Naive thymus-derived CD8-positive, alpha-beta T cell (primary cell): ENCODE data around the gene MRNIP. TPM values are rescaled to one million over a fixed set of nuclear protein-coding genes. Genes with fewer than 3 reads are reported as not detected.

ENCODE experiments used
- ATAC-seq, 2 donors: fragments of 150-1000 bp; cut with Tn5 transposase in 1 of 2; sonication (Bioruptor Pico), chemical (Tn5 transposase) in 1 of 2; 1 replicate in 1 of 2; 2 replicates in 1 of 2; pipeline ENCODE4 v1.10.0; 2021; ENCODE audit warnings: mild to moderate bottlenecking in 2 of 2, moderate library complexity in 2 of 2
- POLR2A ChIA-PET: fragments of 350-600 bp; sonication (Branson Sonifier 250); formaldehyde crosslinking; loops from one replicate; lab custom pipeline; 2021; ENCODE audit warnings: antibody characterized with exemption; lab: Charles Lee
- DNase-seq, 10 donors: peaks; one replicate each; pipeline versions ENCODE4 v3.0.0 to v3.0.0-alpha.2; 2020 to 2022
- H3K27ac Mint-ChIP-seq, 10 donors: one replicate each; pipeline ENCODE4 v1.8.0; 2020 to 2022; ENCODE audit warnings: mild to moderate bottlenecking in 10 of 10, mixed read lengths in 10 of 10, moderate library complexity in 4 of 10, inconsistent platforms in 1 of 10
- H3K27me3 Mint-ChIP-seq, 5 donors: one replicate each; pipeline ENCODE4 v1.8.0; 2021 to 2022; ENCODE audit warnings: mixed read lengths in 5 of 5
- H3K36me3 Mint-ChIP-seq, 3 donors: one replicate each; pipeline ENCODE4 v1.8.0; 2020 to 2022; ENCODE audit warnings: mixed read lengths in 3 of 3, mild to moderate bottlenecking in 2 of 3, inconsistent platforms in 1 of 3
- H3K4me1 Mint-ChIP-seq, 4 donors: one replicate each; pipeline ENCODE4 v1.8.0; 2021 to 2022; ENCODE audit warnings: mixed read lengths in 4 of 4
- H3K4me3 Mint-ChIP-seq, 10 donors: one replicate each; pipeline ENCODE4 v1.8.0; 2020 to 2022; ENCODE audit warnings: mild to moderate bottlenecking in 10 of 10, mixed read lengths in 10 of 10, moderate library complexity in 6 of 10, inconsistent platforms in 1 of 10
- H3K9me3 Mint-ChIP-seq, 9 donors: one replicate each; pipeline ENCODE4 v1.8.0; 2020 to 2022; ENCODE audit warnings: mixed read lengths in 9 of 9, mild to moderate bottlenecking in 3 of 9, inconsistent platforms in 1 of 9, moderate library complexity in 1 of 9
- polyA plus RNA-seq, 3 donors: library from polyadenylated mRNA; unstranded; fragments of 300-500 nt; fragmentation: Illumina TruSeq; gene quantifications; one replicate each; pipeline ENCODE4 v1.2.3, GENCODE V29; 2021
- total RNA-seq, 8 experiments: library from RNA in 2 of 8; stranded (reverse) in 2 of 8; gene quantifications; one replicate each; pipeline ENCODE4 v1.2.3 and lab custom pipeline; 2021 to 2026

MRNIP gene
- total and polyA plus RNA-seq, 5 experiments from 2014 or later, result 13.6 to 122 (median 18.5) TPM

DNA sequence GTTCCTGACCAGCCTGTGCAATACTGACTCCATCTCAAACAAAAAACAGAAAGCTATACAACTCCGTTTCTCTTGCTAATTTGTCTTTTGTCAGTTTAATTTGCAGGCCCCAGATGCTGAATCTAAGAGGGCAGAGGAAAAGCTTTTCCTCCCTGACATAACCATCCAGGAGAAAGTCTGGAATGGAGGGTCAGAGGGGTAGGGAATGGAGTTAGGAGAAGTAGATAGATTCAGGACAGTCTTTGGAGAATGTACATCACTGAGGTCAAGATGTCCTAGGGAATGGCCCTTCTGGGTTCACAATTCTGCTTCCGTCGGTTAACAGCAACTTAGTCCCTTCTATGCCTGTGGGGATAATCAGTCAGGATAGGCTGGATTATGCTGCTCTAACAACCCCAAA, 44.5 kb downstream of the MRNIP start:
- DNase-seq (no peak), ATAC-seq (no peak)
- no peaks in the 10 kb centered on the region for H3K27me3 Mint-ChIP-seq
- H3K36me3 Mint-ChIP-seq, result peaks cover 0 to 15% (median 0%) of the 10 kb centered on the region in 3 donors
- no peak overlapping the region for H3K27ac Mint-ChIP-seq
- H3K4me1 Mint-ChIP-seq, result peaks cover 9 to 23% (median 19%) of the 10 kb centered on the region in 4 donors
- POLR2A ChIA-PET, result interaction anchor here (0.9 to 1.8 kb wide), 3 partner anchors 9 to 81 kb away, joined by 3 to 8 read pairs (median 3); no protein-coding TSS in a partner anchor
- H3K9me3 Mint-ChIP-seq, result no peaks in the 10 kb centered on the region
- no peak overlapping the region for H3K4me3 Mint-ChIP-seq

GRCh38 chr5:179812997-179813607, 45.5 kb downstream of the MRNIP start:
- Mint-ChIP-seq H3K4me1 (peaks cover 4 to 15% (median 14%) of the 10 kb centered on the region in 4 donors), H3K27ac (peak overlapping the region in 1 of 10 donors; percentile 35), H3K27me3 (no peaks in the 10 kb centered on the region), H3K36me3 (peaks cover 0 to 15% (median 0%) of the 10 kb centered on the region in 3 donors), H3K9me3 (no peaks in the 10 kb centered on the region), H3K4me3 (no peak overlapping the region)
- DNase-seq, result no peak
- ATAC-seq, result no peak
- POLR2A ChIA-PET, result interaction anchor here (1.8 kb wide), 1 partner anchor 10 kb away, joined by 8 read pairs; no protein-coding TSS in a partner anchor

- Mint-ChIP-seq H3K9me3 (no peaks in the 10 kb centered on the region), H3K27ac (no peak overlapping the region), H3K36me3 (peaks cover 0 to 15% (median 0%) of the 10 kb centered on the region in 3 donors), H3K4me3 (no peak overlapping the region), H3K27me3 (no peaks in the 10 kb centered on the region), H3K4me1 (peaks cover 2 to 9% (median 8%) of the 10 kb centered on the region in 4 donors)
- POLR2A ChIA-PET, result interaction anchor here (1.8 kb wide), 1 partner anchor 10 kb away, joined by 8 read pairs; no protein-coding TSS in a partner anchor
- DNase-seq (no peak), ATAC-seq (no peak)
Measured at GRCh38 chr5:179812135-179812825, 46.3 kb downstream of the MRNIP start.

DNA sequence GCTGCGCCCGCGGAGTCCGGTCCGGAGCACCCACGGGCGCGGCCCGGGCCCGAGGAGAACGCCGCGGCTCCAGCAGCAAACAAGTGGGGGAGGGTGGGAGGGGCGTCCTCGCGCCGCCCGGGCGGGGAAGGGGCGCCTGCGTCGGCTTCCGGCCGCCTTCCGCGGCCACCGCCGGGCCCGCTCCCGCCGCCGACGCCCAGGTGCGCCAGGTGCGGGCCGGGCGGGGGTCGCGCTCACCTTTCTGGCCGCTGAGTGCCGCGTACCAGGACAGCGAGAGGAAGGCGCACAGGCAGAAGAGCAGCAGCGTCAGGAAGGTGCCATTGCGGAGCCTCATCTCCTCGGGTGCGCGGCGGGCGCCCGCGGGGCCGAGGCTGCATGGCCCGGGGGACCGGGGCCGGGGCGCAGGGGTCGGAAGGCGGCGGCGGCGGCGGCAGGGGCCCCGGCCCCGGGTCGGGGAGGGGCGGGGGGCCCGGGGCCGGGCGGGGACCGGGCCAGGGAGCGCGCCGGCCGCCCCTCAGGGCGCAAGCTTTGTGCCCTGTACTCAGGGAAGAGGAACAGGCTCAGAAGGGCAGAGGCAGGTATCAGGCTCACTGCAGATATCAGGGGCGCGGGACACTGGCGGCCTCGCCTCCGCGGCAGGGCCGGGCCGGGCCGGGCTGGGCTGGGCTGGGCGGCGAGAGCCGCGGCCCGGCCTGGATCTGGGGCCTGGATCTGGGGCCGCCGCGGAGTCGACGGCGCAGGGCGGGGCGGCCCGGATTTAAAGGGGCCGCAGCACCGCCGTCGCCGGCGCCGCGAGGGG, 52.2 kb downstream of the MRNIP start, which contains the start of gene MGAT4B:
Gene MGAT4B (minus strand): TSS at position 617 of the 799 bp plus-strand sequence. CDS start 283 bp downstream, at position 334.
- peak within 1 kb of the TSS in 5 of 10 donors; percentile 15 to 78 (median 65) for H3K27ac Mint-ChIP-seq
- peak within 1 kb of the TSS; percentile 62 to 88 (median 78) for H3K4me3 Mint-ChIP-seq
- H3K4me1 Mint-ChIP-seq, result peaks cover 22 to 41% (median 36%) of the 10 kb centered on the region in 4 donors
- H3K36me3 Mint-ChIP-seq, result peaks cover 0 to 4% (median 2%) of the 10 kb centered on the region in 3 donors
- no peaks in the 10 kb centered on the region for H3K9me3 Mint-ChIP-seq
- DNase-seq (peak in 7 of 10 donors; percentile 41 to 61 (median 54)), ATAC-seq (peak; percentile 73 to 74)
- peaks cover 0 to 3% (median 0%) of the 10 kb centered on the region in 5 donors for H3K27me3 Mint-ChIP-seq
- POLR2A ChIA-PET, result interaction anchor here (0.6 to 7.8 kb wide), 11 partner anchors 10 to 183 kb away, joined by 3 to 154 read pairs (median 5); partner anchors contain the start of genes HNRNPH1, LTC4S, MRNIP and SQSTM1

- Mint-ChIP-seq H3K4me3 (peak overlapping the region; percentile 79 to 92 (median 86)), H3K27ac (peak overlapping the region in 9 of 10 donors; percentile 73 to 93 (median 89)), H3K4me1 (peaks cover 22 to 42% (median 36%) of the 10 kb centered on the region in 4 donors), H3K36me3 (peaks cover 0 to 3% (median 2%) of the 10 kb centered on the region in 3 donors), H3K27me3 (peaks cover 0 to 3% (median 0%) of the 10 kb centered on the region in 5 donors), H3K9me3 (no peaks in the 10 kb centered on the region)
- no peak for DNase-seq
- peak in 1 of 2 donors; percentile 10 for ATAC-seq
- POLR2A ChIA-PET, result interaction anchor here (0.6 to 7.8 kb wide), 9 partner anchors 9 to 182 kb away, joined by 3 to 154 read pairs (median 7); partner anchors contain the start of genes HNRNPH1, LTC4S and SQSTM1
Measured at GRCh38 chr5:179805529-179806249, 52.9 kb downstream of the MRNIP start.

DNA sequence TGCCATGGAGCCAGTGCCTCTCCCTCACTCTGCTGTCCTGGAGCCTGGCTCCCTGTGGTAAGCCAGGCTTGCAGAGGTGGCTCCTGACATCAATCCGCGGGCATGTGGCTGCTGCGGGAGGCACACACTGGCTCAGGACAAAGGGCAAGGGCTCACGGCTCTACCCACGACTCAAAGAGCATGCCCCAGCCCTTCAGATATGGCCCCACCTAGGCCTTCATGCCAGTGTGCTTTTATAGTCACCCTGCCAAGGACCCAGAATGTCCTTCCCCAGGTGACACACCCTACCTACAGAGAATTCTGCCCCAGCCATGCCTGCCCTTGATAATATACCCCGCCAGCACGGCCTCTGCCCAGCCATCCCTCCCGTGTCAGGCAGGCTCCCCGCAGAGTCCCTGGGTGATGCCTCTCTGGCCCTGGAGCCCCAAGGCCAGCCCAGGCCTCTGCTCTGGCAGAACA, 53.5 kb downstream of the MRNIP start:
- DNase-seq (no peak), ATAC-seq (no peak)
- peaks cover 0 to 3% (median 2%) of the 10 kb centered on the region in 3 donors for H3K36me3 Mint-ChIP-seq
- POLR2A ChIA-PET, result interaction anchor here (1.0 to 7.8 kb wide), 7 partner anchors 9 to 181 kb away, joined by 3 to 154 read pairs (median 8); partner anchors contain the start of genes HNRNPH1, LTC4S and SQSTM1
- H3K27me3 Mint-ChIP-seq, result peaks cover 0 to 3% (median 0%) of the 10 kb centered on the region in 5 donors
- H3K27ac Mint-ChIP-seq, result peak overlapping the region; percentile 73 to 93 (median 89)
- peaks cover 22 to 42% (median 36%) of the 10 kb centered on the region in 4 donors for H3K4me1 Mint-ChIP-seq
- no peaks in the 10 kb centered on the region for H3K9me3 Mint-ChIP-seq
- H3K4me3 Mint-ChIP-seq, result peak overlapping the region; percentile 79 to 92 (median 86)

DNA sequence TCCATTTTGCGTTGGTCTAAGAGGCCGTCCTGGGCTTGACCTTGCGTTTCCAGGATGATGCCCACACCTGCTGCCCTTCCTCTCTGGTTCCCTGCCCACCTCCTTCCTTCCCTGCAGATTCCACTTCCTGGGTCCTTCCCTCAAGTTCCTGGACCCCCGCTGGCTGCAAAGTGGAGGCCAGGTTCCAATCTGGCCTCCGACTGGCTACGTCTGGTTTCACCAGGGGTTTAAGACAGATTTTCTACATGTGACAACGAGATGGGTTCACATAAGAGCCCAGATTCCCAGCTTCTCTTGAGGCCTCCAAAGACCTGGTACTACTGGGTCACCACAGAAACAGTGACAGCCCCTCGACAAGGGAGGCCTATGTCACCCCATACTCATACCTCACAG, 54.1 kb downstream of the MRNIP start:
- H3K36me3 Mint-ChIP-seq, result peaks cover 0 to 7% (median 2%) of the 10 kb centered on the region in 3 donors
- DNase-seq, result no peak
- H3K27ac Mint-ChIP-seq, result peak overlapping the region; percentile 16 to 93 (median 87)
- H3K4me3 Mint-ChIP-seq, result peak overlapping the region; percentile 79 to 92 (median 86)
- POLR2A ChIA-PET, result interaction anchor here (0.8 to 7.8 kb wide), 4 partner anchors 10 to 181 kb away, joined by 4 to 154 read pairs (median 11); partner anchors contain the start of genes HNRNPH1, LTC4S and SQSTM1
- ATAC-seq, result no peak
- H3K9me3 Mint-ChIP-seq, result no peaks in the 10 kb centered on the region
- H3K4me1 Mint-ChIP-seq, result peaks cover 22 to 42% (median 37%) of the 10 kb centered on the region in 4 donors
- peaks cover 0 to 3% (median 0%) of the 10 kb centered on the region in 5 donors for H3K27me3 Mint-ChIP-seq

DNA sequence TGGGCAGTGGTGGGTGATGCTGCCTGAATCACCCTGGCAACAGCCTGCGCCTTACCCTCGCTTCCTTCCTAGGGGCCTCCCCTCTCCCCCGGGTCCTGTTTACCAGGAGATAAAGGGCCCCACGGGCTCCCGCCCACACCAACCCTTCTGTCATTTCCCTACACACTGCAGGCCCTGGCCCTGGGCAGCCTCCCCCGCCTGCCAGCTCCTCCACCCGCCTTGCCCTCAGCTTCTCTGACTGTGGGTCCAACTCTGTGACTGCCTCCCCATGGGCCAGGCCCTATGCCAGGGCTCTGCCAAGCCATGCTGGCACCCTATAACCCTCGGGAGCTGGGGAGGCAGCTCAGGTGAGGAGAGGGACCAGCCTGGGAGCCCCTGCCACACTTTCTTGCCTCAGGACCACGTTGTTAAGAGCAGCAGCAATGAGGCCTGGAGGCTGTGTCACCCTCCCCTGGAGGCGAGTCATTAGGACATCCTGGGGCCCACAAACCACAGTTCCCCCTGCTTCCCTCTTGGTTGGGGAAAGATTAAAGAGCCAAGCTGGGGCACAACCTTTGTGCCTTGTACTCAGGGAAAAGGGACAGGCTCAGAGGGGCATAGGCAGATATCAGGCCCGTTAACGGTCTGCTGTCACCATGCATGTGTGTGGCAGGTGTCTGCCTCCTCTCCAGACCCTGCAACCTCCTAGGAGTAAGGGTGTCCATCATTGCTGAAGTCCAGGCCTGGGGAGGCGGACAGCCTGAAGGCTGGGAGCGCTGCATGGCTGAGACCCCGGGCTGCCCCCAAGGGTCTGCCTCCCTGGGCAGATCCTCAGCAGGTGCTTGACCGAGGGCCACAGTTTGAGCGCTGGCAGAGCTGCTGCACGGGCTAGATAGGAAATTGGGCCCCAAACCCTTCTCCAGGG, 54.7 kb downstream of the MRNIP start:
- POLR2A ChIA-PET, result interaction anchor here (0.7 to 7.8 kb wide), 8 partner anchors 10 to 253 kb away, joined by 3 to 154 read pairs (median 6); partner anchors contain the start of genes HNRNPH1, LTC4S, MRNIP and SQSTM1
- Mint-ChIP-seq H3K27me3 (peaks cover 0 to 3% (median 0%) of the 10 kb centered on the region in 5 donors), H3K4me3 (peak overlapping the region; percentile 79 to 92 (median 86)), H3K27ac (peak overlapping the region; percentile 73 to 93 (median 84)), H3K4me1 (peaks cover 22 to 42% (median 38%) of the 10 kb centered on the region in 4 donors), H3K9me3 (no peaks in the 10 kb centered on the region), H3K36me3 (peaks cover 0 to 13% (median 2%) of the 10 kb centered on the region in 3 donors)
- ATAC-seq (peak; percentile 33 to 40), DNase-seq (peak in 3 of 10 donors; percentile 41 to 74 (median 45))

- Mint-ChIP-seq H3K36me3 (peaks cover 0 to 13% (median 2%) of the 10 kb centered on the region in 3 donors), H3K4me1 (peaks cover 22 to 42% (median 35%) of the 10 kb centered on the region in 4 donors), H3K27me3 (peaks cover 0 to 3% (median 0%) of the 10 kb centered on the region in 5 donors), H3K4me3 (peak overlapping the region in 4 of 10 donors; percentile 85 to 92 (median 88)), H3K9me3 (no peaks in the 10 kb centered on the region), H3K27ac (peak overlapping the region in 6 of 10 donors; percentile 15 to 90 (median 82))
- ATAC-seq (no peak), DNase-seq (no peak)
- POLR2A ChIA-PET, result interaction anchor here (0.6 to 7.8 kb wide), 11 partner anchors 9 to 252 kb away, joined by 3 to 154 read pairs (median 5); partner anchors contain the start of genes HNRNPH1, LTC4S, MRNIP and SQSTM1
Measured at GRCh38 chr5:179802950-179803562, 55.6 kb downstream of the MRNIP start.
